ENCODE data around the gene PDZD2.

- TF ChIP-seq CTCF (IDR thresholded peaks at IDR 0.05; ENCODE audit: poor library complexity, severe bottlenecking), result peak; percentile 93
- TF ChIP-seq REST (IDR thresholded peaks at IDR 0.05; ENCODE audit: borderline replicate concordance), result no peak
- TF ChIP-seq EZH2 (IDR thresholded peaks at IDR 0.05; ENCODE audit: borderline replicate concordance, insufficient read depth, low read length, poor library complexity, severe bottlenecking), result no peak
- TF ChIP-seq EP300 (conservative IDR thresholded peaks at IDR 0.05; ENCODE audit: poor library complexity, severe bottlenecking), result no peak
- TF ChIP-seq TAF1 (IDR thresholded peaks at IDR 0.05; ENCODE audit: low read depth), result no peak
- TF ChIP-seq SMC3 (conservative IDR thresholded peaks at IDR 0.05; ENCODE audit: poor library complexity), result peak; percentile 91
- TF ChIP-seq RAD21 (conservative IDR thresholded peaks at IDR 0.05), result peak; percentile 92
- no peak for TF ChIP-seq POLR2AphosphoS5 (IDR thresholded peaks at IDR 0.05)
These were observed 438.1 kb downstream of the PDZD2 start for GRCh38 chr5:32076699-32077695.
